Measurements from ENCODE around the gene ITFG1. TPM values are rescaled to one million over a fixed set of nuclear protein-coding genes. Genes with fewer than 3 reads are reported as not detected.

The ITFG1 gene
- total and polyA plus RNA-seq, 2 of the 8 experiments (the other 6 are each of a cell fraction or from before 2014, with no cell fraction given) = 13.8 to 22.2 TPM

- Histone ChIP-seq H2BK15ac (ENCODE audit: low read length) (no peak overlapping the region), H2AFZ (ENCODE audit: low read length) (no peak overlapping the region), H3K79me1 (ENCODE audit: low read depth, low read length) (no peaks in the 10 kb centered on the region), H2BK20ac (ENCODE audit: low read length) (no peak overlapping the region), H4K8ac (ENCODE audit: extremely low read depth, insufficient read depth, low read length) (no peak overlapping the region), H3K36me3 (ENCODE audit: control insufficient read depth in 2 of 4, insufficient read depth in 4 of 4, low read length in 3 of 4) (no peaks in the 10 kb centered on the region), H4K5ac (ENCODE audit: insufficient read length, low read depth, low read length) (no peak overlapping the region), H3K4ac (replicated peaks; ENCODE audit: insufficient read length, low read depth, low read length) (no peak overlapping the region), H4K91ac (replicated peaks; ENCODE audit: insufficient read length, low read length) (no peak overlapping the region), H3K4me3 (ENCODE audit: extremely low read depth in 1 of 4, insufficient read depth in 2 of 4, low read depth in 3 of 4, low read length in 4 of 4) (no peak overlapping the region), H3K18ac (ENCODE audit: extremely low read depth, low read length) (no peak overlapping the region), H3K27ac (ENCODE audit: low read depth, low read length) (no peak overlapping the region), H3K9ac (replicated peaks in 1 of 4; ENCODE audit: extremely low read depth in 1 of 4, low read depth in 3 of 4, low read length in 3 of 4) (no peak overlapping the region), H2BK120ac (replicated peaks; ENCODE audit: low read depth, low read length) (no peak overlapping the region), H2AK5ac (ENCODE audit: low read depth, low read length) (no peak overlapping the region), H3K4me1 (replicated peaks in 1 of 4; ENCODE audit: control insufficient read depth in 3 of 4, insufficient read depth in 4 of 4, low read length in 3 of 4) (no peaks in the 10 kb centered on the region), H3K56ac (replicated peaks; ENCODE audit: insufficient read length, low read depth, low read length) (no peak overlapping the region), H2BK5ac (ENCODE audit: low read depth, low read length) (no peak overlapping the region), H3K4me2 (ENCODE audit: insufficient read depth in 1 of 2, low read depth in 2 of 2, low read length in 2 of 2) (no peak overlapping the region), H3K23me2 (ENCODE audit: low read depth, low read length) (no peaks in the 10 kb centered on the region), H3K14ac (ENCODE audit: insufficient read length) (no peak overlapping the region), H3K79me2 (ENCODE audit: control insufficient read depth in 1 of 2, insufficient read depth in 2 of 2, low read length in 2 of 2) (no peaks in the 10 kb centered on the region), H2BK12ac (ENCODE audit: low read depth, low read length) (no peak overlapping the region), H3K9me3 (ENCODE audit: insufficient read depth in 2 of 2, low read depth in 1 of 2, low read length in 1 of 2) (no peaks in the 10 kb centered on the region), H3K27me3 (replicated peaks in 1 of 4; ENCODE audit: control insufficient read depth in 3 of 4, extremely low read depth in 1 of 4, insufficient read depth in 3 of 4, low read length in 3 of 4) (no peaks in the 10 kb centered on the region), H4K20me1 (replicated peaks in 1 of 2; ENCODE audit: control insufficient read depth in 1 of 2, insufficient read depth in 2 of 2, low read length in 2 of 2) (no peaks in the 10 kb centered on the region), H3K23ac (ENCODE audit: insufficient read length) (no peak overlapping the region)
- no peak for DNase-seq (ENCODE audit: low read depth in 1 of 2, low spot score in 2 of 2)
- CTCF ChIA-PET (ENCODE audit: partially characterized antibody) = interaction anchor here (1.5 kb wide), 1 partner anchor 47 kb away, joined by 3 read pairs; no protein-coding TSS in a partner anchor
- no peak for TF ChIP-seq CBX8 (IDR thresholded peaks at IDR 0.05; ENCODE audit: borderline replicate concordance, low read depth, low read length)
- no peak for TF ChIP-seq RAD21 (IDR thresholded peaks at IDR 0.05 in 1 of 2, conservative IDR thresholded peaks at IDR 0.05 in 1 of 2; ENCODE audit: low read depth in 2 of 2, low read length in 2 of 2)
- no peak for TF ChIP-seq CTCF (IDR thresholded peaks at IDR 0.05; ENCODE audit: control extremely low read depth in 1 of 3, insufficient read depth in 1 of 3, low read depth in 1 of 3, low read length in 3 of 3)
- TF ChIP-seq, protein P1, sequence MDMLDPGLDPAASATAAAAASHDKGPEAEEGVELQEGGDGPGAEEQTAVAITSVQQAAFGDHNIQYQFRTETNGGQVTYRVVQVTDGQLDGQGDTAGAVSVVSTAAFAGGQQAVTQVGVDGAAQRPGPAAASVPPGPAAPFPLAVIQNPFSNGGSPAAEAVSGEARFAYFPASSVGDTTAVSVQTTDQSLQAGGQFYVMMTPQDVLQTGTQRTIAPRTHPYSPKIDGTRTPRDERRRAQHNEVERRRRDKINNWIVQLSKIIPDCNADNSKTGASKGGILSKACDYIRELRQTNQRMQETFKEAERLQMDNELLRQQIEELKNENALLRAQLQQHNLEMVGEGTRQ (IDR thresholded peaks at IDR 0.05; ENCODE audit: low read length) = no peak
- TF ChIP-seq CTBP2 (IDR thresholded peaks at IDR 0.05; ENCODE audit: borderline replicate concordance, insufficient read depth, insufficient read length, low read length) = no peak
- TF ChIP-seq MAX (IDR thresholded peaks at IDR 0.05) = no peak
- no peak for TF ChIP-seq SUZ12 (IDR thresholded peaks at IDR 0.05; ENCODE audit: low read length)
- no peak for TF ChIP-seq BACH1 (IDR thresholded peaks at IDR 0.05; ENCODE audit: low read length)
- no peak for TF ChIP-seq CHD2 (IDR thresholded peaks at IDR 0.05; ENCODE audit: low read length)
- TF ChIP-seq CREB1 (IDR thresholded peaks at IDR 0.05) = no peak
- no peak for TF ChIP-seq ASH2L (IDR thresholded peaks at IDR 0.05; ENCODE audit: low read length)
- POLR2A ChIA-PET (ENCODE audit: partially characterized antibody) = no interaction called here
- WGBS, 2 experiments (ENCODE audit: extremely low coverage in 1 of 2, insufficient coverage in 1 of 2, insufficient read length in 1 of 2, insufficient replicate concordance in 2 of 2, low coverage in 1 of 2, low lambda C conversion rate in 2 of 2, missing lambda C conversion rate in 1 of 2) = 96% methylated on average over 1 of the region's 1 CpG; no CpG with 5 or more reads in 1 of the 2 experiments
- no peak for FAIRE-seq
These were observed 156.3 kb downstream of the ITFG1 start for GRCh38 chr16:47304563-47304962.

Measured in H1 (cell line).